ENCODE measurements around the gene VSIR.

Gene VSIR

GRCh38 chr10:71763352-71764127 lies 9.8 kb downstream of the VSIR start:
- DNase-seq (ENCODE audit: low spot score): no peak

DNA sequence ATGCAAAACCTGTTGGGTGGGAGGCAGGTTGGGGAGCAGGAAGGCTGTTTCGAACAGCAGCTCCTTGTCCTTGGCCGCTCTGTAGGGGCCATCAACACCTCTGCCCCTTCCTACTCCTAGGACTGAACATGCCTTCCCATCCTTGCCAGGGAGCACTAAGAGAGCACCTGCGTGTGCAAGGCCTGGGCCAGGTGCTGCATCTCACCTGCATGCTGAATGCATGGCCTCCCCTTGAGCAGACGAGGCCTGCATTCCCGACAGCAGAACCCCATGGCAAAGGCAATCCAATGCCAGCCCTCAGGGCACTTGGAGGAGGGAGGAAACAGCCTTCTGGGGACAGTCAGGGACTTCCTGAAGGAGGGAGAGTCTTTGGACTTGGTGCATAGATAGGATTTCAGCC lies 11.0 kb downstream of the VSIR start:
- DNase-seq (ENCODE audit: low spot score): no peak

- no peak for DNase-seq (ENCODE audit: low spot score)
Observed at GRCh38 chr10:71761541-71762113, 11.7 kb downstream of the VSIR start.

DNA sequence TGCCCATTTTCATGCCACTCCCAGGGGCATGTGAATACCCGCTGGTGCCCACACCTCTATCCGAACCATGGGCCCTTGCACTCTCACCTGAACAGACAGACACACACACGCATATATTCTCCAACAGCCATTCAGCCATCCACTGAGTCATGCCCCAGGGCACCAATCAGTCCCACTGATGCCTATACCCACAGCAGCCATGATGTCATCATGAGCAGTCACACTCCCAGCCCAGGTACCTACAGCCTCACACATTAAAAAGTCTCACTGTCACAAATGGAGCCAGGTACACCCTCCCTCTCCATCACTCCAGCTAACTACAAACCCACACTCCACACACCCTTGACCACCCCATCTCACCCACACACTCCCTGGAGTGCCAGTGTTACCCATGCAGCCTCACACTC lies 12.2 kb downstream of the VSIR start:
- no peak for DNase-seq (ENCODE audit: low spot score)

DNA sequence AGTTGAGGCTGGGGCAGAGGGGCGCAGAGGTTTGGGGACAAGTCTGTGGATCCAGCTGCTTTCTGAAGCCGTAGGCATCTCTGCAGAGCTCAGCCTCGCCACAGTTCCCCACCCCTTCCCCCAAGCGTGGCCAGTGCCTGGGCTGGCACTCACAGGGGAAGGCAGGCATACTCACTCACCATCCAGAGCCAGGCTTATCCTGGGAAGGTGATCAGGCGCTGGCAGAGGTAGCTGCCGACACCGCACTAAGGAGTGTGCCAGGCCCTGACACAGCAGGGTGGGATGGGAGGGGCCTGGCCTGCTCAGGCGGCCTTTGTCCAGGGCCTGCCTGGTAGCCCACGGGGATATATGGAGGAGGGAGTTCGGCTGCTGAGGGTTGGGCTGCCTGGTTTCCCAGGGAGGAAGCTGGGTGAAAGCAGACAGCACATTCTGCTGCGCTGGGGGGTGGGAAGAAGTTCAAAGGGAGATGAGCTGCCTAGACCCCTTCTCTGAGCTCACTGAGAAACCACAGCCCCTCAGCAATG lies 15.9 kb downstream of the VSIR start:
- no peak for DNase-seq (ENCODE audit: low spot score)

- no peak for DNase-seq (ENCODE audit: low spot score)
Observed at GRCh38 chr10:71756311-71757191, 16.8 kb downstream of the VSIR start.

GRCh38 chr10:71755179-71755879 lies 18.0 kb downstream of the VSIR start:
- DNase-seq (ENCODE audit: low spot score): no peak

- DNase-seq (ENCODE audit: low spot score): no peak
Observed at GRCh38 chr10:71754562-71754961, 18.8 kb downstream of the VSIR start.

DNA sequence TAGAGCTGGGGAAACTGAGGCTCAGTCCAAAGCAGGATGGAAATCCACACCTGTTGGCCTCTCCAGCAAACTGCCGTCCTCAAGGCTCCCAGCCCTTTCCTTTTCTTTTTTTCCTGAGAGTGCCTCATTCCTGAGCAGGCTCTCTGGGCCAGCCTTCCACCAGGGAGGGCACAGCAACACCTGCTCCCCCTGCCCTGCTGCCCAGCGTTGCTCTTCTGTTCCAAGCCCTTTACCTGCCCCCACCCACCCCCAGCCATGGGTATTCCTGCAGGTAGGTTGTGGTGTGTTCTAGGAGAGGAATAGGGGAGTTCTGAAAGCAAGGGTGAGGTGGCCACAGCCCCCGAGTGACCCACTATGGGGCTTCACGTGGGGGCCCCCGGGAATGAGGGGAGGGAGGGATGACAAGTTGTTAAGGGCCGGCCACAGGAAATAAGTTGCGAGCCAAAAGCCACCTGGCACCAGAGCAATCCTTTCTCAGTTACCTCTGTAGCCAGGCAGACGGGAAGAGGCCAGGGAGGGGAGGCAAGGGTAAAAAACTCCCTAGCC lies 19.3 kb downstream of the VSIR start:
- DNase-seq (ENCODE audit: low spot score): no peak

DNA sequence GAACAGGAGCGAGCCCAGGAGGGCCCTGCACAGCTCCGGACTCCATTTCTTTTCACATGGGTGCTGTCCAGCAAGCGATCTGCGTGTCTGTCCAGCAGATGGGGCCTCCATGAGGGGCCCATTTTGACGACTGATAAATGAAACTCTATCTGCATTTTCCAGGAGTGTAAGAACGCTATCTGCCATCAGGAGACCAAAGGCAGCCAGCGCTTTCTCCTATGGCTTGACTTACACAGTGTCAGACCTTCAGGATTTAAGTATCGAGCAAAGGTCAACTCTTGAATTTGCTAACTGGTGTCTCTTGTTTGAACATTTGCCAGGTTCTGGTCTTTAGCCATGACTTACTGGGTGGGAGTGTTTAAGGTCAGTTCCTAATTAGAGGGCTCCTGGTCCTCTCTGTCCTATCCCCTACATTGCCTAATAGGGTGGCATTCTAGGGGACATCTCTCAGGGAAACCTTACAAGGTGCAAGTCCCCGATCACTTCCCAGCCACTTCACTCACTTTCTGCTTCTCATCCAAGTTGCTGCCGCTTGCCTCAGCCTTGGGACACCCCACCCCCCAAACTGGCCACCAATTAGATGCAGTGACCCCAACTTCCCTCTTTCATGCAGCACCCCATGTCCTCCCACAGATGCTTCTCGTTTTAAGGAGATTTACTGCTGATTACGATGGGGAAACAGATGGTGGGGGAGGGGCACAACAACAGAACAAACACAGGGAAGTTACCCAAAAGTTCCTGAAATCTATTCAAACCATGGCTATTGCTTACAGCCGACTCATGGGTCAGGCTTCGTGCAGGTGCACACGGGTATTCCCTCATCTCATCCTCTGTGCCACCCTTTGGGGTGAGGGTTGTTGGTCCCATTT lies 20.0 kb downstream of the VSIR start:
- no peak for DNase-seq (ENCODE audit: low spot score)

DNA sequence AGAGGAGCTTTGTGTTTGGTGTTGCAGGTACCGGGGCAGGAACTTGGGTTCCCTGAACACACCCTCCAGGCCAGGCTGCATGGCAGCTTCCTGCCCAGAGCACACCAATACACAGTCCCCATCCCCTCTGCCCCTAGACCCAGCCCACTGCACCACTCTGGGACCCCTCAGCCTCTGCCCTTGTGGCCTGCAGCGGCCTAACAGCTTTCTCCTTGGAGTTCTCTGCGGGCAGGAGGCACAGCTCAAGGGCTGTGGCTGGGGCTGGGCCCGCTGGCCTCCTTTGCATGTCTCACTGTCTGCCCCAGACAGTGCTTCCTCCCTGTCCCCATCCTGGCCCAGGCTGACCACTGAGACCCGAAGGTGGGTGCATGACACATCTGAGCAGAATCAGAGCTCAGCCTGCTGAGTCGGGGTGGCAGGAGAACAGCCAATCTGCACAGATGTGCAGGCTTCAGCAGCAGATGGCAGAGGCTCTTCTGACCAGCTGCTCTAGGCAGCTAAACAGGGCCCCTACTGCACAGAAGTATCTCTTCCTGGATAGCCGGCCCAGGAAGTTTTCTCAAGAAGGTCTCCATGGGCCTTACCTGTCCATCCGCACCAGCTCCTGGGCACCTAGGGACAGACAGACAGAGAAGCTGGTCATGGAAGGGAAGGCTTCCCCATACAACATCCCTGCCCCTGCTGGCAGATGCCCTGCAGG lies 20.8 kb downstream of the VSIR start:
- no peak for DNase-seq (ENCODE audit: low spot score)

- DNase-seq (ENCODE audit: low spot score): no peak
Observed at GRCh38 chr10:71751515-71752224, 21.6 kb downstream of the VSIR start.

DNA sequence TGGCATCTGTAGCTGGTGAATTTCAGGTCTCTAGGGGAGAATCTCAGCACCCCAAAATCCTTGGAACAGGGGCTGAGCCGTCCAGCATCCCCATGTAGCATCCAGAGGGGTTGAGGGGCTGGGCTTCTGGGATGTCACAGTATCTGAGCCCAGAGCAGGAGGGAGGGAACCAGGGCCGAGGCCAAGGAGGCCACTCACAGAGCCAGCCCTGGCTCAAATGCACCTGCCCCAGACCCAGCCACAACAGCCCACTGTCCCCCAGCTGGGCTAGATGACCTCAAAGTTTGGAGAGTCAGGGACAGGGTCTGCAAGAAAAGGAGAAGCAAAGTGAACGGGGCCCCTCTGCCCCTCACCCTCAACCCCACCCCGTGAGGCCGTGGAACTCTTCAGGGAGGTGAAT lies 22.3 kb downstream of the VSIR start:
- no peak for DNase-seq (ENCODE audit: low spot score)

GRCh38 chr10:71750124-71750841 lies 23.0 kb downstream of the VSIR start:
- DNase-seq (ENCODE audit: low spot score): no peak

DNA sequence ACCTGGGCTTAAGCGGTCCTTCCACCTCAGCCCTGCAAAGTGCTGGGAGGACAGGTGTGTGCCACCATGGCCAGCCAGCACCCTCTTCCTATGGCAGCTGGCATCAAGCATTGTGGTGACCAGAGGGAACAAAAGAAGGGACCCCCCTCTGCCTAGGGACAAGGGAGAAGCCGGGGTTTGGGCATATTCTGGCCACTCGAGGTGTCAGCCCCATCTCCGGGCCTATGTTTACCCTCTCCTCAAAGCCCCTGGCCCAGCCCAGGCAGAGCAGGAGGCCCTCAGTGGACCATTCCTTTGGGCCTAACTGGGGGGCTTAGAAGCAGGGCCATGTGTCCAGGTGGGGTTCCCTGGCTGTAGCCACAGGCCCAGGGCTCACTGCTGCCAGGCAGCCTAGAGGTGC lies 23.9 kb downstream of the VSIR start:
- DNase-seq (ENCODE audit: low spot score): no peak

- no peak for DNase-seq (ENCODE audit: low spot score)
Observed at GRCh38 chr10:71748671-71749191, 24.6 kb downstream of the VSIR start.

DNA sequence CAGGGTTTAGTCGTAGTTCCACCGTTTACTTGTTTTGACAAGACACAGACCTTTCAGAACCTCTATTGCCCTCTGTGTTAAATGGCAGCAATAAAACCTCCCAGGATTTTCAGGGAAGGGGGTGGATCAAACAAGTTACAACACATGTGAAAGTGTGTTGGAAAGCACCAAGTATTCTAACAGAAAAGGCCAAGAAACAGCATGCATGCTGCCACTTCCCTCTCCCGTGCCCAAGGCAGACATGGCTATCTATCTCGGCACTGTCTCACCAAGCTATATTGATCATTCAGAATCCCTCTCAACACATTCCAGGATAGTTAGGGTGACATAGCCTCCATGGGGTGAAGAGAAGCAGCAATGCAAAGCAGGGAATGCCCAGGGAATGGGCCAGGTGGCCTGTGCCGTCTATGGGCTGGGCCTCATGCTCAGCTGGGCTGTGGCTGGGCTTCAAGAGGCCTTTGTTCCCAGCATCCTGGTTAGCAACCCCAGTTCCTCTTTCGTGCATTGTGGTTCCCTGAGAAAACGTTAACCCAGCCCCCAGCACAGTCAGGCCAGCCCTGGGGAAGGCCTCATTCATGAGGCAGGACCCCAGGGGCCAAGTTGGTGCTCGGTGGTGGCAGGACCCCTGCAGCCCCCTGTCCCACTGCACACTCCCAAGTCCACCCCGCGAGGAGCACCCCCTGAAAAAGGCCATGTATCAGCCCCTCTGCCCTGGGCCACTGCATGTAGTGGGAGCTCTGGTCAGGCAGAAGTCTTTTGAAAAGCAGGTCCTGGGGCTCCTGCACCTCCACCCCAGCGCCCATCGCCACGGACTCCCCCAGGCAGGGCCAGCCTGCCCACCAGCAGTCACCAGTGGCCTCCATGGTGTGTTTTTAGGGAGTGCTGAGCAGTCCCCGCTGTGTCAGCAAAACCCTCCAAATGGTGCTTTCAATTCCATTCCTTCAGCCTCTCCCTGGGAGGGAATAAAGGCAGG lies 25.5 kb downstream of the VSIR start:
- DNase-seq (ENCODE audit: low spot score): no peak
